Prostate gland (tissue), 2 donors: ENCODE measurements around the gene GLRA3.

Source experiments
- CTCF ChIP-seq, 4 experiments: fragments of 200-600 bp in 2 of 4; fragments of 450-650 bp in 2 of 4; sonication (generic) in 2 of 4; IDR thresholded peaks; 1 replicate in 3 of 4; 2 replicates in 1 of 4; pipeline ENCODE4 v1.5.1; 2016 to 2019; ENCODE audit warnings: antibody characterized with exemption in 4 of 4, mild to moderate bottlenecking in 2 of 4, moderate library complexity in 2 of 4
- POLR2A ChIP-seq: fragments of 450-650 bp; IDR thresholded peaks from one replicate; pipeline ENCODE4 v1.6.1; 2016; ENCODE audit warnings: antibody characterized with exemption, mild to moderate bottlenecking
- POLR2AphosphoS5 ChIP-seq: sonication (generic); formaldehyde crosslinking; IDR thresholded peaks from one replicate; pipeline ENCODE4 v1.6.1; 2017; ENCODE audit warnings: antibody characterized with exemption

- TF ChIP-seq CTCF (IDR thresholded peaks at IDR 0.05) (no peak), POLR2AphosphoS5 (no peak), POLR2A (no peak)
These were observed 126.0 kb downstream of the GLRA3 start for GRCh38 chr4:174702979-174703478.
